OCI-LY3 (cell line): ENCODE measurements around the gene KLF14.

Experiments used
- CTCF ChIP-seq: fragments of 200-600, 300-600 bp; sonication (generic); IDR thresholded peaks from 2 replicates; pipeline ENCODE4 v1.5.1; 2014; ENCODE audit warnings: antibody characterized with exemption, low read length, low read depth
- EZH2phosphoT487 ChIP-seq: fragments of 200-600 bp; shearing (Covaris generic); IDR thresholded peaks from 2 replicates; pipeline ENCODE4 v1.6.1; 2018; ENCODE audit warnings: antibody characterized with exemption, mixed run types, low read depth

- TF ChIP-seq CTCF (no peak), EZH2phosphoT487 (no peak)
These were observed 43.4 kb upstream of the KLF14 start for GRCh38 chr7:130777426-130777825.
